Measurements from ENCODE around the gene CDK19. TPM values are rescaled to one million over a fixed set of nuclear protein-coding genes. Genes with fewer than 3 reads are reported as not detected.

Gene CDK19
- total and polyA plus RNA-seq, 2 of the 13 experiments (the other 11 are each of a cell fraction or from before 2014, with no cell fraction given): 13.4 to 27.0 TPM

- H3K4me2 ChIP-seq (ENCODE audit: low read depth, low read length): no peak overlapping the region
- TF ChIP-seq CTCF (CRISPR knock-in tag; IDR thresholded peaks at IDR 0.05): 0 out of 2 replicates have a peak, but pooled peaks have one; percentile 7
- TF ChIP-seq ZFP90 (CRISPR knock-in tag; IDR thresholded peaks at IDR 0.05; ENCODE audit: borderline replicate concordance): no peak
- in situ Hi-C loops (cut with HindIII; ENCODE audit: extremely low pct_ligation_motif_present, low pct_unique_long_range_greater_than_20kb) (no loop called here), intact Hi-C loops (cut with micrococcal nuclease; ENCODE audit: unreplicated experiment) (loop anchor here (10.0 kb wide), 1 partner anchor 47 kb away; no protein-coding TSS in a partner anchor)
- 95% methylated on average over 3 of the region's 3 CpGs for WGBS (ENCODE audit: low lambda C conversion rate)
- FAIRE-seq (no peak), DNase-seq (ENCODE audit: low spot score) (no peak), ATAC-seq (no peak)
- H3K36me3 ChIP-seq (replicated peaks in 1 of 2; ENCODE audit: control insufficient read depth in 1 of 2, insufficient read depth in 2 of 2, low read length in 2 of 2): peaks cover 0 to 10% of the 10 kb centered on the region in 2 experiments; a peak in 1 of 5 replicates
- H4K20me1 ChIP-seq (ENCODE audit: insufficient read depth, low read length): no peaks in the 10 kb centered on the region
- no peak overlapping the region for H3K27ac ChIP-seq (ENCODE audit: extremely low read length, insufficient read depth, low read length)
- H3K9ac ChIP-seq (ENCODE audit: insufficient read depth, low read depth, low read length): no peak overlapping the region
- peaks cover 1% of the 10 kb centered on the region for H3K4me1 ChIP-seq (ENCODE audit: insufficient read depth, low read length)
- no peaks in the 10 kb centered on the region for H3K9me3 ChIP-seq (ENCODE audit: low read length)
- CTCF ChIA-PET (ENCODE audit: low intra/inter-chr PET ratio, low total read pairs): no interaction called here
- no peaks in the 10 kb centered on the region for H3K27me3 ChIP-seq (ENCODE audit: control insufficient read depth in 1 of 2, insufficient read depth in 2 of 2, low read length in 2 of 2)
- peaks cover 40% of the 10 kb centered on the region for H3K79me2 ChIP-seq (ENCODE audit: insufficient read depth, low read length)
- no peak overlapping the region for H2AFZ ChIP-seq (ENCODE audit: low read length)
- no TSS peak for BruUV-seq (replicated peaks)
- H3K4me3 ChIP-seq (replicated peaks in 1 of 3; ENCODE audit: insufficient read depth in 1 of 3, low read depth in 2 of 3, low read length in 3 of 3): no peak overlapping the region
- POLR2A ChIA-PET: no interaction called here
Measured at GRCh38 chr6:110731898-110732297, 83.4 kb downstream of the CDK19 start.

GRCh38 chr6:110731196-110731595 is 84.1 kb downstream of the CDK19 start:
- no peaks in the 10 kb centered on the region for H3K27me3 ChIP-seq (ENCODE audit: control insufficient read depth in 1 of 2, insufficient read depth in 2 of 2, low read length in 2 of 2)
- no peaks in the 10 kb centered on the region for H4K20me1 ChIP-seq (ENCODE audit: insufficient read depth, low read length)
- no TSS peak for BruUV-seq (replicated peaks)
- H3K4me1 ChIP-seq (ENCODE audit: insufficient read depth, low read length): no peaks in the 10 kb centered on the region
- H3K4me2 ChIP-seq (ENCODE audit: low read depth, low read length): no peak overlapping the region
- H3K27ac ChIP-seq (ENCODE audit: extremely low read length, insufficient read depth, low read length): no peak overlapping the region
- in situ Hi-C loops (cut with HindIII; ENCODE audit: extremely low pct_ligation_motif_present, low pct_unique_long_range_greater_than_20kb) (no loop called here), intact Hi-C loops (cut with micrococcal nuclease; ENCODE audit: unreplicated experiment) (loop anchor here (10.0 kb wide), 1 partner anchor 46 kb away; no protein-coding TSS in a partner anchor)
- no peak for ATAC-seq
- peaks cover 36% of the 10 kb centered on the region for H3K79me2 ChIP-seq (ENCODE audit: insufficient read depth, low read length)
- peaks cover 0 to 10% of the 10 kb centered on the region in 2 experiments; a peak in 1 of 5 replicates for H3K36me3 ChIP-seq (replicated peaks in 1 of 2; ENCODE audit: control insufficient read depth in 1 of 2, insufficient read depth in 2 of 2, low read length in 2 of 2)
- CTCF ChIA-PET (ENCODE audit: low intra/inter-chr PET ratio, low total read pairs): no interaction called here
- H2AFZ ChIP-seq (ENCODE audit: low read length): no peak overlapping the region
- DNase-seq (ENCODE audit: low spot score): no peak
- FAIRE-seq: no peak
- no peak overlapping the region for H3K9ac ChIP-seq (ENCODE audit: insufficient read depth, low read depth, low read length)
- POLR2A ChIA-PET: no interaction called here
- H3K4me3 ChIP-seq (replicated peaks in 1 of 3; ENCODE audit: insufficient read depth in 1 of 3, low read depth in 2 of 3, low read length in 3 of 3): no peak overlapping the region
- WGBS (ENCODE audit: low lambda C conversion rate): 98% methylated on average over 4 of the region's 4 CpGs
- no peaks in the 10 kb centered on the region for H3K9me3 ChIP-seq (ENCODE audit: low read length)
- TF ChIP-seq CREB1 (IDR thresholded peaks at IDR 0.05) (no peak), CREB1 (CRISPR knock-in tag; IDR thresholded peaks at IDR 0.05) (no peak), ZNF280D (CRISPR knock-in tag; IDR thresholded peaks at IDR 0.05) (no peak), TAF15 (IDR thresholded peaks at IDR 0.05; ENCODE audit: low read depth, low read length, poor library complexity, severe bottlenecking) (no peak), MXI1 (IDR thresholded peaks at IDR 0.05; ENCODE audit: borderline replicate concordance, low read depth, low read length) (no peak), ZFP62 (CRISPR knock-in tag; IDR thresholded peaks at IDR 0.05) (no peak), ZHX1 (CRISPR knock-in tag; IDR thresholded peaks at IDR 0.05; ENCODE audit: low read depth) (no peak), SNAPC2 (CRISPR knock-in tag; IDR thresholded peaks at IDR 0.05) (no peak)

All from HepG2 (cell line).